Measurements from ENCODE around the gene RETREG3.

DNA sequence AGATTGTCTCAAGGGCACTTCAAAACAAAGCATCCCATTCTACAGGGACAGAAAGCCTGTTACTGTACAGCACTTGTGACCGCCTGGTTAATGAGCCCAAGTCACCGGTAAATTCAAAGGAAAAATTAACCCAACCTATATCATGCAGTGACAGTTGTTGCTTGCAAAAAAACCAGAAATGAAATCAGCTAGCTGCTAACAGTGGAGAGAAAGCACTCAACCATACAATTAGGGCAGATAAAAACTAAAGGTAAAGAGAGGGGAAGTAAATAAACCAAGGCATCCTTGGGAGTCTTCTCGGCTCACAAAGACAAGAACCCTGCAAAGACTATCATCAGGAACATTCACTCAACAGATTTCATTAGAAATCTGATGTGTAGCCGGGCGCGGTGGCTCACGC, 5.9 kb downstream of the RETREG3 start:
- TF ChIP-seq CTCF (IDR thresholded peaks at IDR 0.05) (no peak), POLR2A (IDR thresholded peaks at IDR 0.05) (no peak)
